Left lung (tissue), 14 donors: ENCODE data around the gene ATRX. TPM values are rescaled to one million over a fixed set of nuclear protein-coding genes. Genes with fewer than 3 reads are reported as not detected.
"Not testable (repeated sequence)": the region's sequence is repeated elsewhere in the genome, so short reads cannot be mapped to it uniquely, and the experiment has no call there.

Experiments used
- ATAC-seq: fragments of 200-7000 bp; cut with Tn5 transposase; one replicate; pipeline ENCODE4 v1.9.1; 2020; ENCODE audit warnings: moderate library complexity
- DNase-seq, 4 donors: peaks; one replicate each; pipeline ENCODE4 v3.0.0-alpha.2; 2013 to 2020
- H3K27ac ChIP-seq, 2 donors: fragments of 200-600 bp; sonication (generic) in 1 of 2; one replicate each; pipeline versions ENCODE4 v1.5.0 to v1.8.0; 2020 to 2021
- H3K27me3 ChIP-seq, 2 donors: fragments of 200-600 bp; sonication (generic) in 1 of 2; one replicate each; pipeline versions ENCODE4 v1.5.0 to v1.8.0; 2020 to 2021
- H3K36me3 ChIP-seq, 2 donors: fragments of 200-600 bp; sonication (generic) in 1 of 2; one replicate each; pipeline versions ENCODE4 v1.5.0 to v1.8.0; 2020 to 2021
- H3K4me1 ChIP-seq, 2 donors: fragments of 200-600 bp; one replicate each; pipeline ENCODE4 v1.8.0; 2021
- H3K4me3 ChIP-seq, 2 donors: fragments of 200-600 bp; sonication (generic) in 1 of 2; one replicate each; pipeline versions ENCODE4 v1.5.0 to v1.8.0; 2020 to 2021; ENCODE audit warnings: mild to moderate bottlenecking in 1 of 2
- H3K9me3 ChIP-seq, 2 donors: fragments of 200-600 bp; sonication (generic) in 1 of 2; one replicate each; pipeline versions ENCODE4 v1.5.0 to v1.8.0; 2020 to 2021
- CTCF ChIP-seq, 2 donors: fragments of 200-600 bp; sonication (generic) in 1 of 2; IDR thresholded peaks; one replicate each; pipeline versions ENCODE4 v1.5.0 to v1.8.0; 2021; ENCODE audit warnings: antibody characterized with exemption in 2 of 2
- intact Hi-C, 2 donors: fragments of 100-400 bp; cut with DNase I; formaldehyde crosslinking; loops; one replicate each; pipeline versions ENCODE4 v1.11.2 to v1.14.2; 2022
- long read RNA-seq, 12 donors: library from polyadenylated mRNA in 2 of 12; unstranded in 2 of 12; transcript quantifications; one replicate each; pipeline ENCODE4 v2.0.0 and lab custom pipeline, GENCODE V29; 2019 to 2026
- polyA plus RNA-seq, 6 donors: library from polyadenylated mRNA; unstranded; fragments of 120-200 nt; gene quantifications; one replicate each; pipeline ENCODE4 v1.2.1, GENCODE V29; 2013; ENCODE audit not compliant: insufficient read length in 6 of 6
- total RNA-seq, 2 donors: library from RNA; stranded (reverse); fragmentation: NEBNext Ultra II Directional; extraction: Animal tissue kit (Norgen Biotek cat#: 25700); gene quantifications; one replicate each; pipeline ENCODE4 v1.2.1, GENCODE V29; 2021
- donor health status: DM: no; HTN: yes; CAD: no.
- donor health status: DM: no; HTN: no; CAD: no.

The ATRX gene
- 10 to 100 TPM; 72.0 to 73.4 TPM for total RNA-seq
- 100 to 1,000 TPM in 2 of 6 donors, 10 to 100 TPM in 4; 89.8 to 115 (median 96.9) TPM for polyA plus RNA-seq
- long read RNA-seq, donor 1, transcript ATRX-207 (2 exons, 2,967 nt) = major isoform, 12 of 127 reads
- long read RNA-seq, donor 1, partial matches to known transcripts = 115 of 127 reads
- long read RNA-seq, donor 1, other reads (novel, unspliced or antisense) = 0 of 127 reads
- long read RNA-seq, donor 2, transcript ATRX-207 (2 exons, 2,967 nt) = major isoform, 11 of 180 reads
- long read RNA-seq, donor 2, partial matches to known transcripts = 165 of 180 reads
- long read RNA-seq, donor 2, other reads (novel, unspliced or antisense) = 0 of 180 reads
- long read RNA-seq, donor 3, transcript ATRX-207 (2 exons, 2,967 nt) = major isoform, 8 of 42 reads
- long read RNA-seq, donor 3, partial matches to known transcripts = 31 of 42 reads
- long read RNA-seq, donor 3, other reads (novel, unspliced or antisense) = 0 of 42 reads
- long read RNA-seq, donor 4, partial matches to known transcripts = 22 of 30 reads
- long read RNA-seq, donor 4, other reads (novel, unspliced or antisense) = 8 of 30 reads
- long read RNA-seq, donor 5, transcript ATRX-207 (2 exons, 2,967 nt) = major isoform, 5 of 111 reads
- long read RNA-seq, donor 5, partial matches to known transcripts = 105 of 111 reads
- long read RNA-seq, donor 5, other reads (novel, unspliced or antisense) = 0 of 111 reads
- long read RNA-seq, donor 6, transcript ATRX-207 (2 exons, 2,967 nt) = major isoform, 11 of 28 reads
- long read RNA-seq, donor 6, partial matches to known transcripts = 12 of 28 reads
- long read RNA-seq, donor 6, other reads (novel, unspliced or antisense) = 0 of 28 reads
- long read RNA-seq, donor 7, transcript ATRX-207 (2 exons, 2,967 nt) = major isoform, 5 of 13 reads
- long read RNA-seq, donor 7, partial matches to known transcripts = 7 of 13 reads
- long read RNA-seq, donor 7, other reads (novel, unspliced or antisense) = 0 of 13 reads
- long read RNA-seq, donor 8, partial matches to known transcripts = 347 of 353 reads
- long read RNA-seq, donor 8, other reads (novel, unspliced or antisense) = 0 of 353 reads
- long read RNA-seq, donor 9 = 0 reads
- long read RNA-seq, donor 10, partial matches to known transcripts = 9 of 11 reads
- long read RNA-seq, donor 10, other reads (novel, unspliced or antisense) = 2 of 11 reads
- long read RNA-seq, donor 11, transcript ATRX-204 (3 exons, 461 nt) = major isoform, 5 of 77 reads
- long read RNA-seq, donor 11, partial matches to known transcripts = 68 of 77 reads
- long read RNA-seq, donor 11, other reads (novel, unspliced or antisense) = 0 of 77 reads
- long read RNA-seq, donor 12, transcript ATRX-207 (2 exons, 2,967 nt) = major isoform, 5 of 58 reads
- long read RNA-seq, donor 12, partial matches to known transcripts = 53 of 58 reads
- long read RNA-seq, donor 12, other reads (novel, unspliced or antisense) = 0 of 58 reads

GRCh38 chrX:77785486-77786364 is at the start of gene ATRX:
TSS of gene ATRX (minus strand) at chrX:77786216. CDS start at chrX:77786001, 215 bp downstream.
- peak within 1 kb of the TSS; percentile 35 to 54 for H3K4me3 ChIP-seq
- H3K4me1 ChIP-seq = no peaks in the 10 kb centered on the region
- ATAC-seq (peak; percentile 95), DNase-seq (peak; percentile 74 to 87 (median 80))
- no peaks in the 10 kb centered on the region for H3K27me3 ChIP-seq
- peak within 1 kb of the TSS; percentile 90 to 91 for H3K27ac ChIP-seq
- no peaks in the 10 kb centered on the region for H3K9me3 ChIP-seq
- intact Hi-C loops = no loop called here
- no peak for TF ChIP-seq CTCF (IDR thresholded peaks at IDR 0.05)
- H3K36me3 ChIP-seq = no peaks in the 10 kb centered on the region

- intact Hi-C loops, DNase-seq, H3K9me3 ChIP-seq, H3K27me3 ChIP-seq, H3K4me1 ChIP-seq, ATAC-seq, H3K4me3 ChIP-seq, H3K27ac ChIP-seq: not testable (repeated sequence)
- H3K36me3 ChIP-seq = peaks cover 0 to 31% of the 10 kb centered on the region in 2 donors
Observed at GRCh38 chrX:77831544-77831943, 45.5 kb upstream of the ATRX start.

GRCh38 chrX:77821989-77822388 is 36.0 kb upstream of the ATRX start:
- H3K4me3 ChIP-seq, ATAC-seq, H3K4me1 ChIP-seq, H3K27ac ChIP-seq, intact Hi-C loops, H3K9me3 ChIP-seq, DNase-seq, H3K27me3 ChIP-seq: not testable (repeated sequence)
- H3K36me3 ChIP-seq = peaks cover 0 to 17% of the 10 kb centered on the region in 2 donors

GRCh38 chrX:77820091-77820727 is 34.2 kb upstream of the ATRX start:
- no peaks in the 10 kb centered on the region for H3K4me1 ChIP-seq
- peaks cover 0 to 10% of the 10 kb centered on the region in 2 donors for H3K36me3 ChIP-seq
- TF ChIP-seq CTCF (IDR thresholded peaks at IDR 0.05) = no peak
- intact Hi-C loops = no loop called here
- no peak overlapping the region for H3K27ac ChIP-seq
- peak in 2 of 4 donors; percentile 0 to 5 for DNase-seq
- H3K4me3 ChIP-seq = no peak overlapping the region
- H3K9me3 ChIP-seq = no peaks in the 10 kb centered on the region
- H3K27me3 ChIP-seq = no peaks in the 10 kb centered on the region
- ATAC-seq = no peak

- Histone ChIP-seq H3K4me1 (no peaks in the 10 kb centered on the region), H3K27ac (no peak overlapping the region), H3K36me3 (no peaks in the 10 kb centered on the region), H3K27me3 (no peaks in the 10 kb centered on the region), H3K4me3 (no peak overlapping the region), H3K9me3 (peaks cover 0 to 2% of the 10 kb centered on the region in 2 donors)
- no peak for DNase-seq
- intact Hi-C loops = no loop called here
- TF ChIP-seq CTCF (IDR thresholded peaks at IDR 0.05) = no peak
- ATAC-seq = no peak
Observed at GRCh38 chrX:77814210-77814609, 28.2 kb upstream of the ATRX start.
